Measurements from ENCODE around the gene ANLN.
"Not testable (repeated sequence)": the region's sequence is repeated elsewhere in the genome, so short reads cannot be mapped to it uniquely, and the experiment has no call there.

ANLN gene, protein sequence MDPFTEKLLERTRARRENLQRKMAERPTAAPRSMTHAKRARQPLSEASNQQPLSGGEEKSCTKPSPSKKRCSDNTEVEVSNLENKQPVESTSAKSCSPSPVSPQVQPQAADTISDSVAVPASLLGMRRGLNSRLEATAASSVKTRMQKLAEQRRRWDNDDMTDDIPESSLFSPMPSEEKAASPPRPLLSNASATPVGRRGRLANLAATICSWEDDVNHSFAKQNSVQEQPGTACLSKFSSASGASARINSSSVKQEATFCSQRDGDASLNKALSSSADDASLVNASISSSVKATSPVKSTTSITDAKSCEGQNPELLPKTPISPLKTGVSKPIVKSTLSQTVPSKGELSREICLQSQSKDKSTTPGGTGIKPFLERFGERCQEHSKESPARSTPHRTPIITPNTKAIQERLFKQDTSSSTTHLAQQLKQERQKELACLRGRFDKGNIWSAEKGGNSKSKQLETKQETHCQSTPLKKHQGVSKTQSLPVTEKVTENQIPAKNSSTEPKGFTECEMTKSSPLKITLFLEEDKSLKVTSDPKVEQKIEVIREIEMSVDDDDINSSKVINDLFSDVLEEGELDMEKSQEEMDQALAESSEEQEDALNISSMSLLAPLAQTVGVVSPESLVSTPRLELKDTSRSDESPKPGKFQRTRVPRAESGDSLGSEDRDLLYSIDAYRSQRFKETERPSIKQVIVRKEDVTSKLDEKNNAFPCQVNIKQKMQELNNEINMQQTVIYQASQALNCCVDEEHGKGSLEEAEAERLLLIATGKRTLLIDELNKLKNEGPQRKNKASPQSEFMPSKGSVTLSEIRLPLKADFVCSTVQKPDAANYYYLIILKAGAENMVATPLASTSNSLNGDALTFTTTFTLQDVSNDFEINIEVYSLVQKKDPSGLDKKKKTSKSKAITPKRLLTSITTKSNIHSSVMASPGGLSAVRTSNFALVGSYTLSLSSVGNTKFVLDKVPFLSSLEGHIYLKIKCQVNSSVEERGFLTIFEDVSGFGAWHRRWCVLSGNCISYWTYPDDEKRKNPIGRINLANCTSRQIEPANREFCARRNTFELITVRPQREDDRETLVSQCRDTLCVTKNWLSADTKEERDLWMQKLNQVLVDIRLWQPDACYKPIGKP

DNA sequence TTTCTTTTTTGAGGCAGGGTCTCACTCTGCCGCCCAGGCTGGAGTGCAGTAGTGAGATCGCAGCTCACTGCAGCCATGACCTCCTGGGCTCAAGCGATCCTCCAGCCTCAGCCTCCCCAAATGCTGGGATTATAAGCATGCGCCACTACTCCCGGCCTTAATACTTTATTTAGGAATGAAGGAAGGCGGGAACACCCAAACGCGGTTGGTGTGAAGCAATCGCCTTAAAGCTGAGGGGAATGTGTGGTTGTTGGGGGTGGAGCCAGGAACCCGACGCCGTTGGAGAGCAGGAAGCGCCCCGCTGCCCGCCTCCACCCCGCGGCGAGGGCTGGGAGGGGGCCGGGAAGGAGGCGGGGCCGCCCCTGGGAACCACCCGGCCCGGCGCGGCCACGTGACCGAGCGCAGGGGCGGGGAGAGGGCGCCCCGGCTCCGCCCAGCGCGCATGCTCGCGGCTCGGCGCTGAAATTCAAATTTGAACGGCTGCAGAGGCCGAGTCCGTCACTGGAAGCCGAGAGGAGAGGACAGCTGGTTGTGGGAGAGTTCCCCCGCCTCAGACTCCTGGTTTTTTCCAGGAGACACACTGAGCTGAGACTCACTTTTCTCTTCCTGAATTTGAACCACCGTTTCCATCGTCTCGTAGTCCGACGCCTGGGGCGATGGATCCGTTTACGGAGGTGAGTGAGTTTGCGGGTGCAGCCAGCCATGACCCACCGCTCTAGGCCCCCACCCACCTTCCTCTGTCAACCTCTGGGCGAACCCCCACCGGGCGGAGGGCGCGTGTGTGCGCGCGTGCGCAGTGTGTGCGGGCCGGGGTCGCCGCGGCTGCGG, at the start of gene ANLN:
Gene ANLN, plus strand, starts transcription at position 492 of the 828 bp plus-strand sequence. Its CDS starts 165 bp downstream, at position 657.
- peak; percentile 63 for DNase-seq

DNA sequence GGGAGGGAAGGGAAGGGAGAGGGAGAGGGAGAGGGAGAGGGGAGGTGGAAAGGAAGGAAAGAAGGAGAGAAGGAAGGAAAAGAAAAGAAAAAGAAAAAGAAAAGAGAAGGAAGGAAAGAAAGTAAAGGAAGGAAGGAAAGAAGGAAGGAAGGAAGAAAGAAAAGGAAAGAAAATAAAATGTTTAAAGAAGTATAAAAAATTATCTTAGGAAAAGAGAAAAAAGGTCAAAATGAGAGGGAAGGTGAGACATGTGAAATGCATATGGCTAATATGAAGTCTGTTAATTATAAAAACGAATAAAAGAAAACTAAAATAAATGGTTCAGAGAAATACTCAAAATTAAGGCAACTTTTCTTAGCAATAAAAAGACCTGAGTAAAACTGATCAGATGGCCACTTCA, 46.1 kb upstream of the ANLN start:
- no peak for DNase-seq

DNA sequence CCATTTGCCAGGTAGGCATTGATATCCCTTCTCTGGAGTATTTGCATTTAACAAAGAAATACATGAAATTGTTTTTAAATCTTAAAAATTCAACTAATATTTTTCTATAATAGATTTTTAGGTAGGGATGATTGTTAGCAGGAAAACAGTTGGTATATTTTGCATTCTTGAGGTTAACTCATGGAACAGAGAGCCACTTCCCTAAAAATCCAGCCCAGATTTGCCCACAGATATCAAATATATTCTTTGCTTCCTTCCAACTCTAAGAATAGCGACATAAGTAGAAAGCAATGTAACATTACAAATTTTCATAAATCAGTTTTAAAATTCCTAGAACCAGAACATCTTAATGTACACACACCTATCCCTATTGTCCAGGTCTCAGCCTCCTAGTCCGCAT, 45.0 kb upstream of the ANLN start:
- DNase-seq = no peak

DNA sequence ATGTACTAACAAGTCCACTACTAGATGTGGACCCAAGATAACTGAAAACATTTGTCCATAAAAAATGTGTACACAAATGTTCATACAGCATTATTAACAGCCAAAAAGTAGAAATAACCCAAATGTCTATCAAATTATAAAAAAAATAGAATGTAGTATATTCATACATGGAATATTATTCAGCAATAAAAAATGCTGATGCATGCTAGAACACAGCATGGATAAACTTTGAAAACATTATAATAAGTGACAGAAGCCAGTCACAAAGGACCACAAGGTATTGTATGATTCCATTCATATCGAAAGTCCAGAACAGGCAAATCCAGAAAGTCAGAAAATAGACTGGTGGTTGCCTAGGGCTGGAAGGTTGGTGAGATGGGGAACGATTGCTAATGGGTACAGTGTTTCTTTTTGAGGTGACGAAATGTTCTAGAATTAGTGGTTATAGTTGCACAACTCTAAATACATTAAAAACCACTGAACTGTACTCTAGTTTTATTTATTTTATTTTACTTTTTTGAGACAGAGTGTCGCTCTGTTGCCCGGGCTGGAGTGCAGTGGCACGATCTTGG, 43.3 kb upstream of the ANLN start:
- no peak for DNase-seq

DNA sequence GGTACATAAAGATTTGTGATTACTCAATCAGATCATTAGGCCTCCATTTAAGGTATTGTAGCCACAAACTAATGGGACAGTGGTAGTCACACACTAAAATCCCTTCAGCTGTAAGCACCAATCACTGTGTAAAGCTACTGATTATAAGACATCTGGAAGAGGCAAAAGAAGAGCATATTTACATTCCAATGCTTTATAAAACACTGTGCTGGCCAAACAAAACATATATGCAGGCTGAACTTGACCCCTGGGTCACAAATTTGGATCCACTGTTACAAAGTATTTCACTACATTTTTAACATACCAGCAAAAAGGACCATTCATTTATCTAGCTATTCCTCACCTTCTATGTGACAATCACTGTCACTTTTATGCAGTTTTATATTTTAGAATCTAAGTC, 41.4 kb upstream of the ANLN start:
- no peak for DNase-seq

DNA sequence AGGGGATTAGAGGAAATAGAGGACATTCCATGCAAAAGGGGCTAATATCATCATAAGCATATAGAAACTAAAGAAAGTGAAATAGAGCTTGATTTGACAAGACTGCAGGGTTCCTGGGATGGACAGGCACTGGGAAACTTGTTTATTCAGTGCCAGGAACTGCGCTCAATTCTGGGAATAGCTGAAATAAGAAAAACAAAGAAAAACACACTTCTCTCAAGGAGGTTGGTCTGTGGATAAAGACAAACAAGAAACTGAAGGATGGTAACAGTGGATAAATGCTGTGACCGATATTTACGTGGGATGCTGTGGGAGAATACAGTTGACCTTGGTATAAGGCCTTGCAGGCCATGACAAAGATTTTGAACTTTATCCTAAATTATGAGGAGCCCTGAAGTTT, 40.9 kb upstream of the ANLN start:
- no peak for DNase-seq

DNA sequence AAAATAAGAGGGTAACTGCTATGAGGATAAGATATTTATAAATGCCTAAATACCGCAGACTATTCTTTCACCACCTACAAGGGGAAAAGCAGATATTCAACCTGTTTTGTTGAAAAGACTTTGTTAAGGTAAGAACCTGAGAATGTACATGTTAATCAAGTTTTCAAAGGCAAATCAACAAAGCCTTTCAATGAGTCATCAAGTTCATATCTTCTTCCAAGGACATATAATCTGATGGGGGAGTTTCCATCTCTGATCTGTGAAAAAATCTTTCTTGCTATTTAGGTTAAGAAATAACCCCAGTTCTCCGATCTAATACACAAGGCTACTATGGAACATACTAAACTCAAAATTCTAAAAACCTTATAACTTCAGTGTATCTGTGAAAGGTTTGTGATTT, 40.0 kb upstream of the ANLN start:
- DNase-seq = no peak

DNA sequence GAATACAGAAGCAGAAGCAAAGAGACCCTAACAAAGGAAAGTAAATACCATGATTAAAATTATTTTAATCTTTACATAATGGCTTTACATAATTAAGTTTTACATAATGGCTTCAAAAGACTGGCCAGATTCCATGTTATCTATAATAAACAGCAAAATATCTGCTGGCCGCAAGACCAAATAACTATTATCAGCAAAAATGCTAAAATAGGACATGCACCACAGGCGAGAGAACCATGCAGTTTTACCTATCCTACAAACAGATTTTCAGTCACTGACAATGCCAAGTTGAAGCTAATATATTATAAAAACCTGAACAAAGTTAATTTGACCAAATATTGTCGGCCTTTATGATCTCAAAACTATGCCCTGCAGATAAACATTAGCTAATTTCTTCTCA, 34.2 kb upstream of the ANLN start:
- no peak for DNase-seq

DNA sequence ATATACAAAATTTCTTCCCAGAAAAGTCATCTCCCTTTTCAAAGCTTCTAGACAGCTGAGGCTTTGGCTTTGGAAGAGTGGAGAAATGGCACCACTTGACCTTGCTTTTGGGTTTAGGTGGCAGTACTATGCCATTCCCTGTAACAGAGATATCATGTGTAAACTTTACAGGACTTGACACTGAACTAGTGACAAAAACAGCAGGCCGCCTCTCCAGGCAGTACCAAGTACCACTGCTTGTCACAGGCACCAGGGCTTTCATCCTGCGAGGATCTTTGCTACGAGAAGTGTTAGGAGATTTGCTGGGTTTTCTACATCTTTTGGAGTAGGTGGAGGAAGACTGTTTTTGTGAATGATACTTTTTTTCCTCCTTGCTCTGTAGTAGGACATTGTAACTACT, 32.6 kb upstream of the ANLN start:
- DNase-seq = no peak

DNA sequence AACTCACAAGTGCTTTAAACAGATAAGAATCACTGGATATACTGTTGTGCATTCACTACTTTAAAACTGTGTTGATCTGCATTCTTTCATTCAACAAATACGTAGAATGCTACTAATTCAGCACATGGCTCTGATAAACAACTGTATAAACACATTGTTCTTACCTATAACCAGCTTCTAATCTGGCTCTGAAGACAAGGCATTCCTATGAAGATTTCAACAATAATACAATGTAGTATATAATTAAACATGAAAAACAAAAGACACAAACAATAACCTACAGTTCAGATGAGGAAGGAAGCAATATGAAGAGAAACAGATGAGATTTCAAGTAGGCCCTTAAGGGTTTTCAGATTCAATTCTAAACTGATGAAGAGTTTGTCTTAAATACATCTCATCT, 31.1 kb upstream of the ANLN start:
- DNase-seq = no peak

DNA sequence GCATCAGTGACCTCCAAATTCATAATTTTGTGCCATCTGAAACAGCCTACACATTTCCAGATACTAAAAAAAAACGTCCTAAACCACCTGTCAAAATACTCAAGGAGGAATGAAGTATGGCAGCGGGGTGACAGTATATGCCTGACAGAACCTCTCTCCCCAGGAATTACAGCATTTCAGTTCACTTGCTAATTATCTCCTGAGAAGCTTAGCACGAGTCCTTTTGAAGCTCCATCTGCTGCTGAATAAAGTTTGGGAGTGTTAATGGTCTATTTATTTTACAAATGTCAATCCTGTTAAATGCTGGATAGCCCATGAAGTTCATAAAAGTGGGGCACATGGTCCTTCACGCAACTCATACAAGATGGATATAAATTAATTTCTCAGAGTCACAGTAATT, 29.4 kb upstream of the ANLN start:
- DNase-seq = no peak

DNA sequence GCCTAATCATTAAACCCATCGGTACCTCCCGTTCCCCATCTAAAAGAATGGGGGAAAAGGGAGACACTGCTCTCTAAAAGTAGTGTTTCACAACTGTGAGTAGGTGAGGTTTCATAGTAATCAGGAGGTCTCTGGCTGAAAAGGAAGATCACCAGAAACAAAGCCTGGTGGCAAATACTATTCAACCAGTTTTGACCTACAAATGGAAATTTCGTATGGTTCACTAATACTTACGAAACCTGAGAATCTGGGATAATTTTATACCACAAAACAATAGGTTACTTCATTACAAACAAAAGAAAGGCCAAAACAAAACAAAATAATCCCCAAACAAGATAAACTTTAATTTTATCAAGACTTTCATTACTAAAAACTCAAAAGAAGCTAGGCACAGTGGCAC, 28.4 kb upstream of the ANLN start:
- DNase-seq = no peak

DNA sequence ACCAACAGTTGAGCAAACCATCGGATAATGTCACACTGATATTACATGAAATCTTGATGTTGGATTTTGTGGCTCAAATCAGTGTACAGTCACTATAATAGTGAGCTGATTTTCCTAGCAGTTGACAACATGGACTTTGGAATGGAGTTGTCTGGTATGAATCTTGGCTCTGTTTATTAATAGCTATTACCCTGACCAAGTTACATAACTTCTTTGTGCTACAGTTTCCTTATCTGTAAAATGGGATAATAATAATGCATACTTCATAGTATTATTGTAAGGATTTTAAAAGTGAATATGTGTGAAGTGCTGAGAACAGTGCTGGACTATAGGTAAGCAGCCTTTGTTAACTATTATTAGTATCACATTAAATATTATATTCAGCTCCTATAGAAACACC, 26.1 kb upstream of the ANLN start:
- no peak for DNase-seq

DNA sequence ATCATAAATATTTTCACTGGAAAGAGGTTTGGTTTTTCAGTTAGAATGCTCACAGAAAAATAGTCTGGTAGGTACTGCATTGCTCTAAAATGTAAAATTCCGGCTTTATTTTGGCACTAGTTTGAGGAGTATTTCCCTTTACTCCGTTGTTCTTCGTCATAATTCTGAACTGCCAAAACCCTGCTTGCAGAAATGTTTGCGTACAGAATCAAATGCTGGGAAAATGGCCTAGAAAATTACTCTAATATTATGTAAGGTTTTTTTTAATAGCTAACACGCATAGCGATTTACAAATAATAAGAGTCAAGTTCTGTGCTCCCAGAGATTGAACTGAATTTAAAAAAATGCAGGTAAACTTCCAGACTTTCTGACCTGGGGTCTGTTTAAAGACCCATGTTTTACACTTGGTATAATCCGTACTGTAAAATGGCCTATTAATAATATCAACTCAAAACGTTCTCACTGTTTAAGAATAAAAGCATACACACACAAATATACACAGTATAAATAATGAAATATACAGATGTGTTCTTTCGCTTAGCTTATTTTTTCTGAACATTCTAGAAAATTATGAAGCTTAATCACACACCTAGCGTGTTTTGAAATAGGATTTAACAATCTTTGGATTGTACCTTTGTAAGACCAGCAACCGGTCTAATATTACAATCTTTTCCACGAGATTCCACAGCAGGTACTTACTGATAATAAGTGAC, 23.5 kb upstream of the ANLN start:
- no peak for DNase-seq

DNA sequence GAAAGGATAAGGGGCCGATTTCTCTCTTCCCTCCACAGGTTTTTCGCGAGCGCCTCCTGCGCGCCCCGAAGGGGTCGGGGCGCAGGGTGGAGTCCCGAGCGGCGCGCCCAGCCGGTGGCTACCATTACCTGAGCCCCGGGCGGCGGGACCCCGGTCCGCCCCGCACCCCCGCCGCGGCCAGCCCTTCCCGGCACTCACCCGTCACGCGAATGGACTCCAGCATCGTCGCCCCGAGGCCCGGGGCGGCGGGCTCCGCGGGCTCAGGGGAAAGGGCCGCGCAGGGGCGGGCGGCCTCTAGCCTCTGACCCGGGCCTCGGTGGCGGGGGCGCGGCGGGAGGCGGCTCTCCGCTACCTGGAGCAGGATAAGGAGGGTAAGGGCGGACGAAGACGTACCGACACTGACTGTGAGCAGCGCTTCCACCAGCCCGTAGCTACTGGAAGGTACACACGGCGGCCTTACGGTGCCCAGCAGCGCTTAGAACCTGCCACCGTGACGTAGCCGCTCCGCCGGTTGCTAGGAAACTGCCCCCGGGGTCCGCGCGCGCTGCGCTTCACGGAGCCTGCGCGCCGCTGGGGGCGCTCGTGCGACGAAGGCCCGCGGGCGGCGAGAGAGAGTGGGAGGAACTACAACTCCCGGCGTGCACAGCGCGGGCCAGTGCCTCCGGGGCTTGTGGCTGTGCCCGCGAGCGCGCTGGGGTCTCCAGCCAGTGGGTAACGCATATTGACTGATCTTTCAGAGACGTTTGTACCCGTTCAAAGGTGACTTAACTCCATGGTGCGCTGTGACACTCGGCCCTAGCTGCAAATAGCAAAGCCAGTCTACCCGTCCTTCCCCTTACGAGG, 22.7 kb upstream of the ANLN start:
- peak; percentile 73 for DNase-seq

DNA sequence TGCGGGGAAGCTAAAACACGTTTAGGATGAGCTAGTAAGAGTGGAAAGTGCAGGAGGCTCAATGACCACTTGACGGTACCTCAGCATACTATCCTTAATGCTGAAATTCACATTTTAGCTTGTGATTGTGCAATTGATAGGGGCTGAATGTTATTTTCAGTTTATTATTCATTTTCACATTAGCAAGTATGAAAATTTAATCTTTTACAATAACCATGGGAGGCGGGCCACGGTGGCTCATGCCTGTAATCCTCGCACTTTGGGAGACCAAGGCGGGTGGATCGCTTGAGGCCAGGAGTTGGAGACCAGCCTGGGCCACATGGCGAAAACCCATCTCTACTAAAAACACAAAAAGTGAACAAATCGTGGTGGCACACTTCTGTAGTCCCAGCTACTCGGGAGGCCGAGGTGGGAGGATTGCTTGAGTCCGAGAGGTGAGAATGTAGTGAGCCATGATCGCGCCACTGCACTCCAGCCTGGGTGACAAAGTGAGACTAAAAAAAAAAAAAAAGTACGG, 22.0 kb upstream of the ANLN start:
- no peak for DNase-seq

DNA sequence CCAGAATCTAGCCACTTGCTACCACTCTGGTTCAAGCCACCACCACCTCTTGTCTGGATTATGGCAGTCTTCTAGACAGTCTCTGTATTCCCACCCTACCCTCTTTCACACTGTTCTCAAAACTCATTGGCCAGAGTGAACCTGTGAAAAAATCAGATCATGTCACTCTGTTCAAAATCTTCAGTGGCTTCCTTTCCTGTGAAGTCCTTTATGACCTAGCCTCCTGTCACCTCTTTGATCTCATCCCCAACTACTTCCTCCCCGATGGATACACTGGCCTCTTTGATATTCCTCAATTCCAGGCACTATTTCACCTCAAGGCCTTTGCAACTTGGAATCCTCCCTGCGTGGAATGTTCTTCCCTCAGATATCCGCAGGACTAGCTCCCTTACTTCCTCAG, 21.2 kb upstream of the ANLN start:
- DNase-seq = no peak

DNA sequence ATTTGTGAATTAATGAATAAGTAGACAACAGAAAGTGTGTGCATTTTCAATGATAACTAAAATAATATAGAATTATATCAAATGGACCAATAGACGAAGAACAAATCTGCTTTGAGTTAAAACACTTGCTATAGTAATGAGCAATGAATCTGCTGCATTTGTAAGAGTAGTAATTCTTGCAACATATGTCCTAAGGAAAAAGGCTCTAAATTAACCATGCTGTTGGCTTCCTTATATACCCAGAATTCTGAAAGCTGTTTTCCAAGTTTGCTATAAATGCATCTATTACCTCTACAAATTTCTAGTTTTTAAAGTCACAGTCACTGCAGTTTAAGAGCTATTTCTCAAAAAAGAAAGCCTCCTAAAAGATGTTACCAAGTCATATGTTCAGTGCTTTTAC, 20.5 kb upstream of the ANLN start:
- no peak for DNase-seq

DNA sequence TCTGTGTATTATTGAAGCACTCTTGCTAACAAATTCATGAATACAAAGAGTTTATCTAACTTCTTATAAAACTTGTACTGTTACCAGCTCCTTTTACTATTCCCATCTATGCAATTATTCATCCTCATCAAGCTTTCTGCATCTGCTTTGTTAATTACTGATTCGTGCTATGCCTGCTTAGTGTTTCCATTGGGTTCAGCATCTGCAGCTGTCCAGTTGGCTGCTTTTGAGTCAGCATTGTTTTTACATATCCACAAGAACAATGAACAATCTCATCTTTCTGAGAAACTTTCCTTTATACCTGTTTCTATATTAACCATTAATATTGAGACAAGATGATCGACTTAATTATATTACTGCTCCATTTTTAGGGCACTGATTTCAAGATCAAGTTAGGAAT, 19.6 kb upstream of the ANLN start:
- DNase-seq = no peak

DNA sequence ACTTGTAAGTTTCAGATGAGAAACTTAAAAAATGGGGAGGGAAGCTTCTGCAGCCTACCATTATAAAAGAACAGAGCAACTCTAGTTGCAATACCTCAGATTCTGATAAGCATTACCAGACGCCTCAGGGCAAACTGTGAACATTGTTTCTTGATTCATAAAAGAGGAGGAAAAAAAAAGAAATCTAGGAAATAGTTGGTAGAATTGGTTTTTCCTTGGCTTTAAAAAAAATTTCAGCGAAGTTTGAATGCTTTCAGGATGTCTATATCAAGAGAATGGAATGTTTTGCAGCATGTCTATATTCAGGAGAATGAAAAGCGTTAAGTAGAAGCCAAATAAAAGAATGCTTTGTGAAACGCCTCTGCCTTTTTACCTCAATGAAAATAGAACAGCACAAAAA, 17.5 kb upstream of the ANLN start:
- no peak for DNase-seq

DNA sequence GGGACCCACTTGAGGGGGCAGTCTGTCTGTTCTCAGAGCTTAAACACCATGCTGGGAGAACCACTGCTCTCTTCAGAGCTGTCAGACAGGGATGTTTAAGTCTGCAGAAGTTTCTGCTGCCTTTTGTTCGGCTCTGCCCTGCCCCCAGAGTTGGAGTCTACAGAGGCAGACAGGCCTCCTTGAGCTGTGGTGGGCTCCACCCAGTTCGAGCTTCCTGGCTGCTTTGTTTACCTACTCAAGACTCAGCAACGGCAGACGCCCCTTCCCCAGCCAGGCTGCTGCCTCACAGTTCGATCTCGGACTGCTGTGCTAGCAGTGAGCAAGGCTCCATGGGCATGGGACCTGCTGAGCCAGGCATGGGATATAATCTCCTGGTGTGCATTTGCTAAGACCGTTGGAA, 11.1 kb upstream of the ANLN start:
- not testable (repeated sequence) for DNase-seq
